ENCODE measurements around the gene KMT2B. TPM values are rescaled to one million over a fixed set of nuclear protein-coding genes. Genes with fewer than 3 reads are reported as not detected.

The KMT2B gene
- total RNA-seq, 4 donors from 2014 or later: 33.1 to 74.7 (median 42.0) TPM

- H3K4me3 ChIP-seq (ENCODE audit: low read depth, poor library complexity, severe bottlenecking): no peak overlapping the region
- no peak for DNase-seq (ENCODE audit: low spot score in 2 of 2)
- intact Hi-C loops (cut with DNase I; ENCODE audit: low total_unique reads): no loop called here
- 93 to 95% methylated on average over 11 to 25 of the region's 25 CpGs for WGBS, 2 donors
- TF ChIP-seq POLR2A (IDR thresholded peaks at IDR 0.05) (no peak), CTCF (IDR thresholded peaks at IDR 0.05) (no peak)
Measured at GRCh38 chr19:35732540-35733179, 14.9 kb downstream of the KMT2B start.

- no peak for DNase-seq (ENCODE audit: low spot score in 2 of 2)
- intact Hi-C loops (cut with DNase I; ENCODE audit: low total_unique reads): no loop called here
- TF ChIP-seq CTCF (IDR thresholded peaks at IDR 0.05): no peak
- TF ChIP-seq POLR2A (IDR thresholded peaks at IDR 0.05): no peak
- WGBS, 2 donors: 86 to 91% methylated on average over 33 of the region's 35 CpGs
- H3K4me3 ChIP-seq (ENCODE audit: low read depth, poor library complexity, severe bottlenecking): no peak overlapping the region
Measured at GRCh38 chr19:35733180-35734125, 15.7 kb downstream of the KMT2B start.

DNA sequence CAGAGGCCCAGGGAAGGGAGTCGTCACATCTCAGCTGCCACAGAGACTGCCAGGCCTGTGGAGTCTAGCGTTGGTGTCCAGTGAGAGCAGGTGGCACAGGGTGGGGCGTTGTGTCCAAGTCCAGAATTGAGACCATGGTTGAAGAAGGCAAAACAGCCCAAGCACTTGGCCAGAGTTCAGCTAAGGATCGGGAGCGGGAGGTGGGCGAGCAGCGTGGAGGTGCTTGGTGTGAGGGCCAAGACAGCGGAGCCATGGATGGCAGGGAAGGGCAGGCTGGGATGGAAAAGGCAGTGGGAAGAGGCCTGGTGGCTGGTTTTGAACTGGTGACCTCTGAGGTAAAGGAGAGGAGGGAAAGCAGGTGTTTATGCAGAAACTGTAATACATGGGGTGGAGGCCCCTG is 16.5 kb downstream of the KMT2B start:
- no peak overlapping the region for H3K4me3 ChIP-seq (ENCODE audit: low read depth, poor library complexity, severe bottlenecking)
- intact Hi-C loops (cut with DNase I; ENCODE audit: low total_unique reads): no loop called here
- DNase-seq (ENCODE audit: low spot score in 2 of 2): no peak
- TF ChIP-seq CTCF (IDR thresholded peaks at IDR 0.05) (no peak), POLR2A (IDR thresholded peaks at IDR 0.05) (no peak)
- WGBS, 2 donors: 93% methylated on average over 8 of the region's 8 CpGs

DNA sequence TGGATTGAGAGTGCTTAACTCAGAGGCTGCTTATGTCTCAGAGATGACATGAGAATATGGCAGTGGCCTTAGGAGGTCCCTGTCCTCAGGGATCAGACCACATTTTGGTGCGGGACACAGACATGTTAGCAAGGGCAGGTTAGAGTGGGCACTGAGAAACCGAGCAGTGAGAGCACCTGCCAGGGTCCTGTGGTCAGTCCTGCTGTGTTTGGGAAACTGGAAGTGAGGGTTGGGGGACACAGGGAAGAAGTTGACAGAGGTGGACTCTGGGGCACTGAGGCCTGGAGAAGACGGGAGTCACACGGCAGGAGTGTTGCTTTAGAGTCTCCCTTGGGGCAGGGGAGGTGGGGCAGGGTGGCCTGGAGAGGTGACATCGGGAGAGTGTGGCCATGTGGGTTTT is 17.1 kb downstream of the KMT2B start:
- DNase-seq (ENCODE audit: low spot score in 2 of 2): no peak
- WGBS, 2 donors: 83 to 84% methylated on average over 5 of the region's 5 CpGs
- H3K4me3 ChIP-seq (ENCODE audit: low read depth, poor library complexity, severe bottlenecking): no peak overlapping the region
- intact Hi-C loops (cut with DNase I; ENCODE audit: low total_unique reads): no loop called here
- no peak for TF ChIP-seq CTCF (IDR thresholded peaks at IDR 0.05)
- TF ChIP-seq POLR2A (IDR thresholded peaks at IDR 0.05): no peak

- no peak for DNase-seq (ENCODE audit: low spot score in 2 of 2)
- 84 to 85% methylated on average over 22 of the region's 22 CpGs for WGBS, 2 donors
- H3K4me3 ChIP-seq (ENCODE audit: low read depth, poor library complexity, severe bottlenecking): no peak overlapping the region
- TF ChIP-seq CTCF (IDR thresholded peaks at IDR 0.05): no peak
- TF ChIP-seq POLR2A (IDR thresholded peaks at IDR 0.05): no peak
- intact Hi-C loops (cut with DNase I; ENCODE audit: low total_unique reads): no loop called here
Measured at GRCh38 chr19:35736913-35737886, 19.4 kb downstream of the KMT2B start.

All from lower leg skin (tissue), 4 donors.